ENCODE results near the gene MSRB3. TPM values are rescaled to one million over a fixed set of nuclear protein-coding genes. Genes with fewer than 3 reads are reported as not detected.

MSRB3 gene
- total and polyA plus RNA-seq, 2 donors (not counting 1 experiment from before 2014, with no cell fraction given): 46.9 to 105 TPM

DNA sequence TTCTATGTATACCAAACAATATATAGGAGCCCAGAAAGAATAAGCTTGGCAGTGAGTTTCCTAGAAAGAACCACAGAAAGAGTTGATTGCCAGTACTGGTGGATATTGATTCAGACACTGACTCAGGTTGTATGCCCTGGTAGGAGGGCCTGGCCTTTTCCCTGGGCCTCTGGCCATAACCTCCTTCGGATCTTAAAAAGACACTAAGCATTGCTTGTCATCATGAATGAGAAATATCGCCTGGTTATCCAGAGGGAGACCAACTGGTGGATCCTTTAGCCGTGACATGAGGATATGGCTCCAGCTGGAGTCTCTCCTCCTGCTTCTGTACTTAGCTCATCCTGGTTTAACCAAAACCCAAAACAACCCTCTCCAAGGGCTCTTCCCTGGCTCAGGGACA is 231.5 kb downstream of the MSRB3 start:
- Histone ChIP-seq H3K9me3 (ENCODE audit: control insufficient read depth, insufficient read depth, low read depth, low read length) (no peaks in the 10 kb centered on the region), H3K36me3 (ENCODE audit: control insufficient read depth, insufficient read depth, low read length) (no peaks in the 10 kb centered on the region), H3K27ac (ENCODE audit: insufficient read depth, low read length) (no peak overlapping the region), H3K27me3 (ENCODE audit: control insufficient read depth, insufficient read depth, low read length) (no peaks in the 10 kb centered on the region), H3K4me1 (ENCODE audit: control insufficient read depth, extremely low read depth, insufficient read depth, low read length) (peaks cover 4% of the 10 kb centered on the region), H3K4me2 (ENCODE audit: extremely low read depth, insufficient read depth, low read length) (no peak overlapping the region), H3K79me2 (ENCODE audit: control insufficient read depth, insufficient read depth, low read length) (no peaks in the 10 kb centered on the region), H3K9ac (ENCODE audit: insufficient read depth, low read length) (no peak overlapping the region), H4K20me1 (ENCODE audit: control insufficient read depth, extremely low read depth, insufficient read depth, low read length) (no peaks in the 10 kb centered on the region), H2AFZ (ENCODE audit: low read length) (no peak overlapping the region), H3K4me3 (replicated peaks in 1 of 4; ENCODE audit: control extremely low read depth in 1 of 4, insufficient read depth in 1 of 4, low read depth in 3 of 4, low read length in 4 of 4) (no peak overlapping the region)
- no peak for DNase-seq (ENCODE audit: low read depth in 2 of 2)
- TF ChIP-seq EZH2 (IDR thresholded peaks at IDR 0.05; ENCODE audit: low read length, missing control alignments) (no peak), CTCF (conservative IDR thresholded peaks at IDR 0.05 in 1 of 2, IDR thresholded peaks at IDR 0.05 in 1 of 2; ENCODE audit: low read depth in 1 of 2, low read length in 2 of 2) (no peak)

GRCh38 chr12:65510584-65511050 is 232.1 kb downstream of the MSRB3 start:
- Histone ChIP-seq H3K4me2 (ENCODE audit: extremely low read depth, insufficient read depth, low read length) (no peak overlapping the region), H3K79me2 (ENCODE audit: control insufficient read depth, insufficient read depth, low read length) (no peaks in the 10 kb centered on the region), H3K9ac (ENCODE audit: insufficient read depth, low read length) (no peak overlapping the region), H3K36me3 (ENCODE audit: control insufficient read depth, insufficient read depth, low read length) (no peaks in the 10 kb centered on the region), H3K4me1 (ENCODE audit: control insufficient read depth, extremely low read depth, insufficient read depth, low read length) (peaks cover 4% of the 10 kb centered on the region), H4K20me1 (ENCODE audit: control insufficient read depth, extremely low read depth, insufficient read depth, low read length) (no peaks in the 10 kb centered on the region), H3K27ac (ENCODE audit: insufficient read depth, low read length) (no peak overlapping the region), H3K4me3 (replicated peaks in 1 of 4; ENCODE audit: control extremely low read depth in 1 of 4, insufficient read depth in 1 of 4, low read depth in 3 of 4, low read length in 4 of 4) (no peak overlapping the region), H3K27me3 (ENCODE audit: control insufficient read depth, insufficient read depth, low read length) (no peaks in the 10 kb centered on the region), H2AFZ (ENCODE audit: low read length) (peak overlapping the region; percentile 4), H3K9me3 (ENCODE audit: control insufficient read depth, insufficient read depth, low read depth, low read length) (no peaks in the 10 kb centered on the region)
- peak; percentile 63 to 70 for DNase-seq (ENCODE audit: low read depth in 2 of 2)
- TF ChIP-seq CTCF (conservative IDR thresholded peaks at IDR 0.05 in 1 of 2, IDR thresholded peaks at IDR 0.05 in 1 of 2; ENCODE audit: low read depth in 1 of 2, low read length in 2 of 2): no peak
- TF ChIP-seq EZH2 (IDR thresholded peaks at IDR 0.05; ENCODE audit: low read length, missing control alignments): no peak

DNA sequence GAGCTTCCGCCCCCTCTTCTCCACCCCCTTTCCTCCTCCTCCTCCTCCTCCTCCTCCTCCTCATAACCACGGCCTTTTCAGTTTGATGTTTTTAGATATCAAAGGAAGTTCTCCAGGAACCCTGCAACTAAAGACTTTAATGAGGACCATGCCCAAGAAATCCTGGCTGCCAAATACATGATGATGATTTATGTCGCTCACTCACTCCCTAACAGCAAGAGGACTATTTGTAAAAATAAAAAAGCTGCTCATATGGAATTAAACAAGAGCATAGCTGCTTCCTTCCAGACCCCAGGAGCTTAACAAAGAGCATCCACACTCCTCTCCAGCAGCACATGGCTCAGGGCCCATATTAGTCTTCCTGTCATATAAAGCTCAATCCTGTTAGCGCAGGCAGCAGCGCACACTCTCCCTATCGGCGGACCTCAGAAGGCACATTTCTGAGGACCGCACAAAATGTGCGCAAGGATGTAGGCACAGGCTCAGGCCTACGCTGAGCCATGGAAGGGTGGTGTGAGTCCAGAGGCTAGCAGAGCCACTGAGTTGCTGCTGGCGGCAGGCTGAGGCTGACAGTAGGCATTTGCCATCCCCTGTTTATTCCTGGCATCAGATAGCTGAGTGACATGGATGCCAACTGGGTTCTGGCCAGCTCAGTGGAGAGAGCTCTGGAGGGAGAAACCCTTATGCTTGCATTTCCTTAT is 232.8 kb downstream of the MSRB3 start:
- Histone ChIP-seq H3K4me1 (ENCODE audit: control insufficient read depth, extremely low read depth, insufficient read depth, low read length) (peaks cover 4% of the 10 kb centered on the region), H3K4me2 (ENCODE audit: extremely low read depth, insufficient read depth, low read length) (no peak overlapping the region)
- peak in 1 of 2 donors; percentile 14 for DNase-seq (ENCODE audit: low read depth in 2 of 2)

More for the DNA sequence above, 232.8 kb downstream of the MSRB3 start:
- no peak overlapping the region for H3K9ac ChIP-seq (ENCODE audit: insufficient read depth, low read length)
- H3K79me2 ChIP-seq (ENCODE audit: control insufficient read depth, insufficient read depth, low read length): no peaks in the 10 kb centered on the region
- TF ChIP-seq EZH2 (IDR thresholded peaks at IDR 0.05; ENCODE audit: low read length, missing control alignments): no peak
- no peak for TF ChIP-seq CTCF (conservative IDR thresholded peaks at IDR 0.05 in 1 of 2, IDR thresholded peaks at IDR 0.05 in 1 of 2; ENCODE audit: low read depth in 1 of 2, low read length in 2 of 2)
- no peak overlapping the region for H2AFZ ChIP-seq (ENCODE audit: low read length)
- no peak overlapping the region for H3K27ac ChIP-seq (ENCODE audit: insufficient read depth, low read length)
- H4K20me1 ChIP-seq (ENCODE audit: control insufficient read depth, extremely low read depth, insufficient read depth, low read length): no peaks in the 10 kb centered on the region
- no peaks in the 10 kb centered on the region for H3K36me3 ChIP-seq (ENCODE audit: control insufficient read depth, insufficient read depth, low read length)
- H3K27me3 ChIP-seq (ENCODE audit: control insufficient read depth, insufficient read depth, low read length): no peaks in the 10 kb centered on the region
- no peak overlapping the region for H3K4me3 ChIP-seq (replicated peaks in 1 of 4; ENCODE audit: control extremely low read depth in 1 of 4, insufficient read depth in 1 of 4, low read depth in 3 of 4, low read length in 4 of 4)
- H3K9me3 ChIP-seq (ENCODE audit: control insufficient read depth, insufficient read depth, low read depth, low read length): no peaks in the 10 kb centered on the region
